H9 (cell line): ENCODE measurements around the gene NHP2. TPM values are rescaled to one million over a fixed set of nuclear protein-coding genes. Genes with fewer than 3 reads are reported as not detected.

ENCODE experiments used
- DNase-seq: peaks from one replicate; pipeline ENCODE4 v3.0.0-alpha.2; 2017
- H2AFZ ChIP-seq: one replicate; pipeline ENCODE4 v1.6.1; 2013; ENCODE audit warnings: mild to moderate bottlenecking, low read length, control low read depth, moderate library complexity
- H2AK5ac ChIP-seq: 2 replicates; pipeline ENCODE4 v1.6.1; 2013; ENCODE audit warnings: low read length, control low read depth, mixed read lengths; ENCODE audit not compliant: insufficient read length
- H2BK120ac ChIP-seq: one replicate; pipeline ENCODE4 v1.6.1; 2013; ENCODE audit warnings: low read depth, mild to moderate bottlenecking, low read length, control low read depth, inconsistent platforms; ENCODE audit not compliant: poor library complexity, severe bottlenecking
- H2BK12ac ChIP-seq: 2 replicates; pipeline ENCODE4 v1.6.1; 2013; ENCODE audit warnings: low read length, control low read depth, mixed read lengths, low read depth; ENCODE audit not compliant: insufficient read length
- H2BK15ac ChIP-seq: 2 replicates; pipeline ENCODE4 v1.6.1; 2013; ENCODE audit warnings: low read depth, low read length, control low read depth
- H2BK20ac ChIP-seq: one replicate; pipeline ENCODE4 v1.6.1; 2013; ENCODE audit warnings: low read depth, mild to moderate bottlenecking, low read length, control low read depth, inconsistent platforms; ENCODE audit not compliant: poor library complexity, severe bottlenecking
- H2BK5ac ChIP-seq: 2 replicates; pipeline ENCODE4 v1.6.1; 2013; ENCODE audit warnings: low read length, control low read depth, mixed read lengths; ENCODE audit not compliant: insufficient read length
- H3K14ac ChIP-seq: 2 replicates; pipeline ENCODE4 v1.6.1; 2013; ENCODE audit warnings: low read length, control low read depth; ENCODE audit not compliant: insufficient read depth
- H3K18ac ChIP-seq: 2 replicates; pipeline ENCODE4 v1.6.1; 2013; ENCODE audit warnings: low read depth, mild to moderate bottlenecking, mixed read lengths, low read length, control low read depth; ENCODE audit not compliant: insufficient read length
- H3K23ac ChIP-seq: 2 replicates; pipeline ENCODE4 v1.6.1; 2013; ENCODE audit warnings: low read length, control low read depth, mixed read lengths, low read depth; ENCODE audit not compliant: insufficient read length
- H3K23me2 ChIP-seq: 2 replicates; pipeline ENCODE4 v1.6.1; 2013; ENCODE audit warnings: low read depth, mild to moderate bottlenecking, mixed read lengths, low read length, control low read depth; ENCODE audit not compliant: insufficient read length, poor library complexity, severe bottlenecking
- H3K27ac ChIP-seq: 2 replicates; pipeline ENCODE4 v1.5.1; 2013; ENCODE audit warnings: low read length, control low read depth, mixed read lengths, low read depth; ENCODE audit not compliant: insufficient read length
- H3K27me3 ChIP-seq: 2 replicates; pipeline ENCODE4 v1.6.1; 2013; ENCODE audit warnings: low read length, control low read depth, inconsistent platforms; ENCODE audit not compliant: insufficient read depth
- H3K4ac ChIP-seq: 2 replicates; pipeline ENCODE4 v1.6.1; 2013; ENCODE audit warnings: low read depth, mild to moderate bottlenecking, control low read depth, inconsistent platforms, low read length, moderate library complexity
- H3K4me1 ChIP-seq: 2 replicates; pipeline ENCODE4 v1.6.1; 2013; ENCODE audit warnings: low read length, control low read depth, inconsistent platforms; ENCODE audit not compliant: insufficient read depth
- H3K4me2 ChIP-seq: 2 replicates; pipeline ENCODE4 v1.6.1; 2013; ENCODE audit warnings: low read length, control low read depth, mixed read lengths; ENCODE audit not compliant: insufficient read length, insufficient read depth
- H3K56ac ChIP-seq: 2 replicates; pipeline ENCODE4 v1.6.1; 2013; ENCODE audit warnings: low read depth, mild to moderate bottlenecking, mixed read lengths, low read length, control low read depth; ENCODE audit not compliant: insufficient read length
- H3K79me1 ChIP-seq: 2 replicates; pipeline ENCODE4 v1.6.1; 2013; ENCODE audit warnings: low read depth, mild to moderate bottlenecking, moderate library complexity, low read length, control low read depth, inconsistent platforms; ENCODE audit not compliant: insufficient read depth, poor library complexity, severe bottlenecking
- H3K79me2 ChIP-seq: 2 replicates; pipeline ENCODE4 v1.6.1; 2013; ENCODE audit warnings: low read length, control low read depth, inconsistent platforms; ENCODE audit not compliant: insufficient read depth
- H3K9ac ChIP-seq: 2 replicates; pipeline ENCODE4 v1.6.1; 2013; ENCODE audit warnings: low read length, control low read depth, mixed read lengths; ENCODE audit not compliant: insufficient read length; ENCODE audit errors: extremely low read depth
- H3K9me3 ChIP-seq: one replicate; pipeline ENCODE4 v1.6.1; 2013; ENCODE audit warnings: low read depth, low read length, inconsistent platforms; ENCODE audit not compliant: control insufficient read depth
- H3T11ph ChIP-seq: one replicate; pipeline ENCODE4 v1.6.1; 2013; ENCODE audit warnings: mild to moderate bottlenecking, low read length, control low read depth, inconsistent platforms
- H4K20me1 ChIP-seq: one replicate; pipeline ENCODE4 v1.6.1; 2013; ENCODE audit not compliant: control insufficient read depth, insufficient read length, insufficient read depth
- H4K5ac ChIP-seq: 2 replicates; pipeline ENCODE4 v1.6.1; 2013; ENCODE audit warnings: low read depth, mild to moderate bottlenecking, mixed read lengths, low read length, control low read depth; ENCODE audit not compliant: insufficient read length
- H4K8ac ChIP-seq: replicated peaks from 2 replicates; pipeline ENCODE4 v1.6.1; 2013; ENCODE audit warnings: low read length, control low read depth, mixed read lengths, low read depth; ENCODE audit not compliant: insufficient read length
- H4K91ac ChIP-seq: 2 replicates; pipeline ENCODE4 v1.6.1; 2013; ENCODE audit warnings: low read depth, mild to moderate bottlenecking, moderate library complexity, mixed read lengths, low read length, control low read depth; ENCODE audit not compliant: insufficient read length
- H3K27ac Mint-ChIP-seq, 3 experiments: 2 replicates in 2 of 3; 3 replicates in 1 of 3; pipeline ENCODE4 v1.8.0; 2020 to 2021; ENCODE audit warnings: mixed read lengths in 3 of 3, mild to moderate bottlenecking in 1 of 3, moderate library complexity in 1 of 3
- H3K27me3 Mint-ChIP-seq: 2 replicates; pipeline ENCODE4 v1.8.0; 2021; ENCODE audit warnings: low read depth, mild to moderate bottlenecking, moderate library complexity, mixed read lengths
- H3K36me3 Mint-ChIP-seq, 3 experiments: 2 replicates in 2 of 3; 3 replicates in 1 of 3; pipeline ENCODE4 v1.8.0; 2020 to 2021; ENCODE audit warnings: low read depth in 3 of 3, mixed read lengths in 3 of 3; ENCODE audit not compliant: insufficient read depth in 1 of 3
- H3K4me1 Mint-ChIP-seq, 2 experiments: 2 replicates each; pipeline ENCODE4 v1.8.0; 2020; ENCODE audit warnings: mixed read lengths in 2 of 2
- H3K4me3 Mint-ChIP-seq, 2 experiments: 2 replicates in 1 of 2; 3 replicates in 1 of 2; pipeline ENCODE4 v1.8.0; 2020 to 2021; ENCODE audit warnings: mild to moderate bottlenecking in 2 of 2, mixed read lengths in 2 of 2, moderate library complexity in 1 of 2
- H3K9me3 Mint-ChIP-seq, 2 experiments: 2 replicates in 1 of 2; 3 replicates in 1 of 2; pipeline ENCODE4 v1.8.0; 2020; ENCODE audit warnings: mild to moderate bottlenecking in 2 of 2, mixed read lengths in 2 of 2, moderate library complexity in 1 of 2
- WGBS: extraction: QIAGEN DNeasy Blood & Tissue Kit; methylation state at CpG from one replicate; pipeline ENCODE4 v1.1.7; 2013; ENCODE audit warnings: missing lambda C conversion rate, low lambda C conversion rate, mixed read lengths; ENCODE audit not compliant: insufficient read length; ENCODE audit errors: extremely low coverage; 5-methylcytosine and 5-hydroxymethylcytosine counted together
- total RNA-seq: library from RNA; stranded (reverse); gene quantifications from 2 replicates; pipeline ENCODE4 v1.2.1, GENCODE V29; 2021
- TF ChIP-seq, protein P1 (sequence below): fragments of 200-600 bp; sonication (generic); conservative IDR thresholded peaks from 3 replicates; pipeline ENCODE4 v1.8.0; 2021; ENCODE audit warnings: antibody characterized with exemption, mild to moderate bottlenecking

Gene NHP2
- total RNA-seq, 1 experiment from 2014 or later = 232 TPM

- Histone ChIP-seq H2AK5ac (no peak overlapping the region), H4K91ac (no peak overlapping the region), H3K9me3 (no peaks in the 10 kb centered on the region), H3K23me2 (peaks cover 5% of the 10 kb centered on the region), H2BK12ac (no peak overlapping the region), H2BK5ac (no peak overlapping the region), H3K79me2 (no peaks in the 10 kb centered on the region), H2BK15ac (no peak overlapping the region), H3K18ac (no peak overlapping the region), H3K4me1 (no peaks in the 10 kb centered on the region; the same call in 1 of the 2 replicates), H2BK120ac (no peak overlapping the region), H3K14ac (no peak overlapping the region), H3K4ac (no peak overlapping the region), H3K4me2 (peak overlapping the region; percentile 71), H3K27ac (no peak overlapping the region), H4K20me1 (peaks cover 2% of the 10 kb centered on the region), H3K9ac (peak overlapping the region; percentile 71), H2BK20ac (no peak overlapping the region), H3T11ph (no peak overlapping the region), H4K8ac (no peak overlapping the region), H4K5ac (no peak overlapping the region), H3K23ac (no peak overlapping the region), H3K79me1 (peaks cover 4% of the 10 kb centered on the region), H2AFZ (no peak overlapping the region), H3K56ac (no peak overlapping the region), H3K27me3 (no peaks in the 10 kb centered on the region)
- WGBS = no CpG with 5 or more reads among the region's 31 CpGs
- H3K27me3 Mint-ChIP-seq = peaks cover 2% of the 10 kb centered on the region; the same call in 1 of the 2 replicates
- peak overlapping the region; percentile 59 to 96 (median 93); a peak in 4 of 7 replicates for H3K27ac Mint-ChIP-seq
- peak overlapping the region; percentile 94 to 95 for H3K4me3 Mint-ChIP-seq
- no peaks in the 10 kb centered on the region; a peak in 1 of 5 replicates for H3K9me3 Mint-ChIP-seq
- TF ChIP-seq, protein P1, sequence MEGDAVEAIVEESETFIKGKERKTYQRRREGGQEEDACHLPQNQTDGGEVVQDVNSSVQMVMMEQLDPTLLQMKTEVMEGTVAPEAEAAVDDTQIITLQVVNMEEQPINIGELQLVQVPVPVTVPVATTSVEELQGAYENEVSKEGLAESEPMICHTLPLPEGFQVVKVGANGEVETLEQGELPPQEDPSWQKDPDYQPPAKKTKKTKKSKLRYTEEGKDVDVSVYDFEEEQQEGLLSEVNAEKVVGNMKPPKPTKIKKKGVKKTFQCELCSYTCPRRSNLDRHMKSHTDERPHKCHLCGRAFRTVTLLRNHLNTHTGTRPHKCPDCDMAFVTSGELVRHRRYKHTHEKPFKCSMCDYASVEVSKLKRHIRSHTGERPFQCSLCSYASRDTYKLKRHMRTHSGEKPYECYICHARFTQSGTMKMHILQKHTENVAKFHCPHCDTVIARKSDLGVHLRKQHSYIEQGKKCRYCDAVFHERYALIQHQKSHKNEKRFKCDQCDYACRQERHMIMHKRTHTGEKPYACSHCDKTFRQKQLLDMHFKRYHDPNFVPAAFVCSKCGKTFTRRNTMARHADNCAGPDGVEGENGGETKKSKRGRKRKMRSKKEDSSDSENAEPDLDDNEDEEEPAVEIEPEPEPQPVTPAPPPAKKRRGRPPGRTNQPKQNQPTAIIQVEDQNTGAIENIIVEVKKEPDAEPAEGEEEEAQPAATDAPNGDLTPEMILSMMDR = no peak
- peaks cover 27 to 49% (median 46%) of the 10 kb centered on the region in 3 experiments; a peak in 6 of 7 replicates for H3K36me3 Mint-ChIP-seq
- H3K4me1 Mint-ChIP-seq = peaks cover 6 to 14% of the 10 kb centered on the region in 2 experiments
- no peak for DNase-seq
Measured at GRCh38 chr5:178152491-178153444, 917 bp downstream of the NHP2 start.
